ENCODE data around the gene ZNF747.

ZNF747 gene

DNA sequence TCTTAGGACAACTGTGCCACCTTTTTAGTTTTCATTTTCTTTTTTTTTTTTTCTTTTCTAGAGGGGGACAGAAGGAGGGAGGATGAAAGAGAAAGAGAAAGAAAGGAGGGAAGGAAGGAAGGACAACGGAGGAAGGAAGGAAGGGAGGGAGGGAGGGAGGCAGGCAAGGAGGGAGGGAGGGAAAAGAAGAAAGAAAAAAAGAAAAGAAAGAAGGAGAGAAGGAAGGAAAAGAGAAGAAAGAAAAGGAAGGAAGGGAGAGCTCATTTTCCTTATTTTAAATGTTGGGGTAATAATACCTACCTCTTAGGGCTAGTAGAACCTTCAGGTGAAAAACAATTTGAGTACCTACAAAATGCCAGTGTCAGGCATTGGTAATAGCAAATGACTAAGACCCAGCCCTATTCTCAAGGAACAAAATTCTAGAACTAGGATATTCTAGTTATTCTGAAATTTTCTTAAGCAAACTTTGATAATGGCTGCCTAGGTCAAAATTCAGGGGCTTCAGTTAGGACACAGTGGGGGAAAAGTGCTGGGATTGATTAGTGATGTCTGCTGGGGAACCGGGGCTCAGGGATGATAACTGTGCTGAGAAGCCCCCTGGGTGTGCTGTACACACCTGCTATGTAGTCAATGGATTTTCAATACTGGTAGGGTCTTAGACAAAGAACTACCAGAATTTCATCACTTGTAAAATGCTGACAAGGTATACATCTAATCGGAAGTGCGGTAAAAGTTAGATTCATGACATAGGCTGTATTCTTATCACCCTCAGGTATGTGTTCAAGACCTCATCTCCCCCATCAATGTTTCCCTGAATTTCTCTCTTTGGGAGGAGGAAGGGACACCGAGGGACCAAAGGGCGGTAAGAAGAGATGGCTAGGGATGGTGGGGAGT is 31.0 kb downstream of the ZNF747 start:
- H3K36me3 ChIP-seq (ENCODE audit: insufficient read depth, low read length) = no peaks in the 10 kb centered on the region
- H3K79me2 ChIP-seq (ENCODE audit: control insufficient read depth, insufficient read depth, low read length, unreplicated experiment) = no peaks in the 10 kb centered on the region
- no peak overlapping the region for H2AFZ ChIP-seq (ENCODE audit: low read length, unreplicated experiment)

DNA sequence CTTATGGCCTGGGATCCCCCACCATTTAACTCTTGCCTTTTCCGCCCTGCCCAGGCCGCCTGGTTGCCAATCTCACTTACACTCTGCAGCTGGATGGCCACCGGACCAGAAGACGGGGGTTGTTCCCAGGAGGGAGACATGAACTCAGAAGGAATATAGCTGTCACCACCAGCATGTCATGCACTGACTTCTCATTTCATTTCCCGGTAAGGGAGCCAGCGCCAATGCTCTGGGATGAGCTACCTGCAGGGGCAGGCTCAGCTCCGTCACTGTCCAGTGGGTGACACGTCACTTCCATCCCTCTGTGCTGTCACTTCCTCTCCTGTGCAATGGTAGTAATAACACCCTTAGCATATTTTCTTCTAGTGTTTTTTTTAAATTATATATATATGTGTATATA is 35.4 kb downstream of the ZNF747 start:
- no peaks in the 10 kb centered on the region for H3K27me3 ChIP-seq (ENCODE audit: insufficient read depth, low read length)
- H3K36me3 ChIP-seq (ENCODE audit: insufficient read depth, low read length) = no peaks in the 10 kb centered on the region
- H3K4me1 ChIP-seq (ENCODE audit: control insufficient read depth, insufficient read depth, low read length, unreplicated experiment) = no peaks in the 10 kb centered on the region
- no peak overlapping the region for H2AFZ ChIP-seq (ENCODE audit: low read length, unreplicated experiment)
- no peaks in the 10 kb centered on the region for H3K79me2 ChIP-seq (ENCODE audit: control insufficient read depth, insufficient read depth, low read length, unreplicated experiment)
- H3K4me3 ChIP-seq (ENCODE audit: low read depth, low read length) = no peak overlapping the region
- H3K27ac ChIP-seq (ENCODE audit: low read depth, low read length) = no peak overlapping the region

More for the DNA sequence above, 31.0 kb downstream of the ZNF747 start:
- Histone ChIP-seq H3K4me1 (ENCODE audit: control insufficient read depth, insufficient read depth, low read length, unreplicated experiment) (no peaks in the 10 kb centered on the region), H3K4me3 (ENCODE audit: low read depth, low read length) (no peak overlapping the region), H3K27me3 (ENCODE audit: insufficient read depth, low read length) (no peaks in the 10 kb centered on the region), H3K27ac (ENCODE audit: low read depth, low read length) (no peak overlapping the region)

DNA sequence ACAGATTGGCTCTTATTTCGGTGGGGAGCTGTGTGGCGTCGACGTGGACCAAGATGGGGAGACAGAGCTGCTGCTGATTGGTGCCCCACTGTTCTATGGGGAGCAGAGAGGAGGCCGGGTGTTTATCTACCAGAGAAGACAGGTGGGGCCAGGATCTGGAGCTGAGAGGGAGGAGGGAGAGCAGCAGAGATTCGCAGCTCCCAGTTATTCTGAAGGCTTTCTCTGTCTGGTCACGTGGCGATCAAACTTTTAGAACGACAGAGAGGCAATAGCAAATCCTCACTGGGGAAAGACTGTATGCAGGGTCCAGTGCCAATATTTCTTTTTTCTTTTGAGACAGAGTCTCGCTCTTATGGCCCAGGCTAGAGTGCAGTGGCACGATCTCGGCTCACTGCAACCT is 39.9 kb downstream of the ZNF747 start:
- no peak overlapping the region for H2AFZ ChIP-seq (ENCODE audit: low read length, unreplicated experiment)
- no peaks in the 10 kb centered on the region for H3K36me3 ChIP-seq (ENCODE audit: insufficient read depth, low read length)

DNA sequence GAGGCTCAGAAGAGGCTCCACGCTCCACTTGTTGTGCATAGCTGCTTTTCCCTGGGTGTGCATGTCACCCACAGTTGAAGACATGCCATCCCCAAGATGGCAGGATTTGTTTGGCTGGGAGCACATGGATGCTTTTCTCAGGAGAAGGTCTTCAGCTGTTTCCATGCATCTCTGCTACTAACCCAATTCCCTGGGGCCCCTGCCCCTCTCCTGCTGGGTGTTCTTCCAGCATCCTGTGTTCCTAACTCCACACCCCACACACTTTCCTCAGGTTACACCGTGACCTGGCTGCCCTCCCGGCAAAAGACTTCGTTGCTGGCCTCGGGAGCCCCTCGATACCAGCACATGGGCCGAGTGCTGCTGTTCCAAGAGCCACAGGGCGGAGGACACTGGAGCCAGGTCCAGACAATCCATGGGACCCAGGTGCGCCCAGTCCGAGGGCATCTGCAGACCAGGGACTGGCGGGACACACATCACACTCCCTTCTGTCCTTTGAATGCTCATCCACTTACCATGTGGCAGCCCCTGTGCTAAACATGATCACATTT is 40.6 kb downstream of the ZNF747 start:
- no peak overlapping the region for H3K27ac ChIP-seq (ENCODE audit: low read depth, low read length)
- no peak overlapping the region for H3K4me3 ChIP-seq (ENCODE audit: low read depth, low read length)
- H3K79me2 ChIP-seq (ENCODE audit: control insufficient read depth, insufficient read depth, low read length, unreplicated experiment) = no peaks in the 10 kb centered on the region
- no peaks in the 10 kb centered on the region for H3K27me3 ChIP-seq (ENCODE audit: insufficient read depth, low read length)
- no peak overlapping the region for H2AFZ ChIP-seq (ENCODE audit: low read length, unreplicated experiment)
- H3K4me1 ChIP-seq (ENCODE audit: control insufficient read depth, insufficient read depth, low read length, unreplicated experiment) = peaks cover 5% of the 10 kb centered on the region
- no peaks in the 10 kb centered on the region for H3K36me3 ChIP-seq (ENCODE audit: insufficient read depth, low read length)

More for the DNA sequence above, 39.9 kb downstream of the ZNF747 start:
- H3K4me1 ChIP-seq (ENCODE audit: control insufficient read depth, insufficient read depth, low read length, unreplicated experiment) = peaks cover 5% of the 10 kb centered on the region
- H3K79me2 ChIP-seq (ENCODE audit: control insufficient read depth, insufficient read depth, low read length, unreplicated experiment) = no peaks in the 10 kb centered on the region
- H3K27ac ChIP-seq (ENCODE audit: low read depth, low read length) = no peak overlapping the region
- H3K27me3 ChIP-seq (ENCODE audit: insufficient read depth, low read length) = no peaks in the 10 kb centered on the region
- H3K4me3 ChIP-seq (ENCODE audit: low read depth, low read length) = no peak overlapping the region

- no peak overlapping the region for H3K27ac ChIP-seq (ENCODE audit: low read depth, low read length)
- H3K36me3 ChIP-seq (ENCODE audit: insufficient read depth, low read length) = no peaks in the 10 kb centered on the region
- no peaks in the 10 kb centered on the region for H3K27me3 ChIP-seq (ENCODE audit: insufficient read depth, low read length)
- H2AFZ ChIP-seq (ENCODE audit: low read length, unreplicated experiment) = peak overlapping the region; percentile 15
- H3K4me1 ChIP-seq (ENCODE audit: control insufficient read depth, insufficient read depth, low read length, unreplicated experiment) = peaks cover 5% of the 10 kb centered on the region
- H3K79me2 ChIP-seq (ENCODE audit: control insufficient read depth, insufficient read depth, low read length, unreplicated experiment) = no peaks in the 10 kb centered on the region
- no peak overlapping the region for H3K4me3 ChIP-seq (ENCODE audit: low read depth, low read length)
Measured at GRCh38 chr16:30491744-30492308, 42.8 kb downstream of the ZNF747 start.

DNA sequence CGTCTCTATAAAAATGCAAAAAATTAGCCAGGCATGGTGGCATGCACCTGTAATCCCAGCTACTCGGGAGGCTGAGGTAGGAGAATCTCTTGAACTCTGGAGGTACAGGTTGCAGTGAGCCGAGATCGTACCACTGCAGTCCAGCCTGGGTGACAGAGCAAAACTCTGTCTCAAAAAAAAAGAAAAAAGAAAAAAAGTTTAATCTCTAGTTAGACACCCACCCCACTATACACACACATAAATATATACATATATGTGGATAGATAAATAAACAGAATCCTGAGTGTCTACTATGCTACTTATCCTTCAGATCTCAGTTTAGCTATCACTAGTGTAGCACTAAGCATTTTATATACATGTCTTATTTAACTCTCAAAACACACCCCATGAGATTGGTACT is 43.4 kb downstream of the ZNF747 start:
- no peaks in the 10 kb centered on the region for H3K27me3 ChIP-seq (ENCODE audit: insufficient read depth, low read length)
- no peak overlapping the region for H3K27ac ChIP-seq (ENCODE audit: low read depth, low read length)
- H3K4me3 ChIP-seq (ENCODE audit: low read depth, low read length) = no peak overlapping the region
- peak overlapping the region; percentile 15 for H2AFZ ChIP-seq (ENCODE audit: low read length, unreplicated experiment)
- H3K79me2 ChIP-seq (ENCODE audit: control insufficient read depth, insufficient read depth, low read length, unreplicated experiment) = no peaks in the 10 kb centered on the region
- H3K4me1 ChIP-seq (ENCODE audit: control insufficient read depth, insufficient read depth, low read length, unreplicated experiment) = peaks cover 5% of the 10 kb centered on the region
- no peaks in the 10 kb centered on the region for H3K36me3 ChIP-seq (ENCODE audit: insufficient read depth, low read length)

DNA sequence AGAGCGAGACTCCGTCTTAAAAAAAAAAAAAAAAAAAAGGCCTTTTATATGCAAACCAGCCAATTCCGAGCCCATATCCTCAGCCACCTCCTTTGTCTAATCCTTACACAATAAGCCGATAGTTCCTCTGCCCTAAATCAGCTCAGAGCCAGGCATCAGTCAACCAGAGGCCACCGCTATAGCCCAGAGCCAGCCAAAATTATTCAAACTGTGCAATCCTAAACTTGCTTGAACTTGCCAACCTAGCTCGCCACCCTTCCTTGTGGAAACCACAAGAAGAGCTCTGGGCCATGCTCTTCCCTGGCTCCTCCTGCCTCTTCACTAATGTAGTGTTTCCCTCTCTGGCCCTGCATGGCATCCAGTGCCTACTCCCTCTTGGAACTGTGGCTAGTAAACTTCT is 44.4 kb downstream of the ZNF747 start:
- peaks cover 5% of the 10 kb centered on the region for H3K4me1 ChIP-seq (ENCODE audit: control insufficient read depth, insufficient read depth, low read length, unreplicated experiment)
- no peaks in the 10 kb centered on the region for H3K36me3 ChIP-seq (ENCODE audit: insufficient read depth, low read length)
- no peaks in the 10 kb centered on the region for H3K79me2 ChIP-seq (ENCODE audit: control insufficient read depth, insufficient read depth, low read length, unreplicated experiment)
- H3K27me3 ChIP-seq (ENCODE audit: insufficient read depth, low read length) = no peaks in the 10 kb centered on the region
- no peak overlapping the region for H2AFZ ChIP-seq (ENCODE audit: low read length, unreplicated experiment)
- H3K4me3 ChIP-seq (ENCODE audit: low read depth, low read length) = no peak overlapping the region
- H3K27ac ChIP-seq (ENCODE audit: low read depth, low read length) = no peak overlapping the region

GRCh38 chr16:30488764-30489605 is 45.7 kb downstream of the ZNF747 start:
- H2AFZ ChIP-seq (ENCODE audit: low read length, unreplicated experiment) = no peak overlapping the region
- H3K36me3 ChIP-seq (ENCODE audit: insufficient read depth, low read length) = no peaks in the 10 kb centered on the region
- no peaks in the 10 kb centered on the region for H3K79me2 ChIP-seq (ENCODE audit: control insufficient read depth, insufficient read depth, low read length, unreplicated experiment)
- H3K4me3 ChIP-seq (ENCODE audit: low read depth, low read length) = no peak overlapping the region
- no peak overlapping the region for H3K27ac ChIP-seq (ENCODE audit: low read depth, low read length)
- H3K27me3 ChIP-seq (ENCODE audit: insufficient read depth, low read length) = no peaks in the 10 kb centered on the region
- H3K4me1 ChIP-seq (ENCODE audit: control insufficient read depth, insufficient read depth, low read length, unreplicated experiment) = peaks cover 5% of the 10 kb centered on the region

DNA sequence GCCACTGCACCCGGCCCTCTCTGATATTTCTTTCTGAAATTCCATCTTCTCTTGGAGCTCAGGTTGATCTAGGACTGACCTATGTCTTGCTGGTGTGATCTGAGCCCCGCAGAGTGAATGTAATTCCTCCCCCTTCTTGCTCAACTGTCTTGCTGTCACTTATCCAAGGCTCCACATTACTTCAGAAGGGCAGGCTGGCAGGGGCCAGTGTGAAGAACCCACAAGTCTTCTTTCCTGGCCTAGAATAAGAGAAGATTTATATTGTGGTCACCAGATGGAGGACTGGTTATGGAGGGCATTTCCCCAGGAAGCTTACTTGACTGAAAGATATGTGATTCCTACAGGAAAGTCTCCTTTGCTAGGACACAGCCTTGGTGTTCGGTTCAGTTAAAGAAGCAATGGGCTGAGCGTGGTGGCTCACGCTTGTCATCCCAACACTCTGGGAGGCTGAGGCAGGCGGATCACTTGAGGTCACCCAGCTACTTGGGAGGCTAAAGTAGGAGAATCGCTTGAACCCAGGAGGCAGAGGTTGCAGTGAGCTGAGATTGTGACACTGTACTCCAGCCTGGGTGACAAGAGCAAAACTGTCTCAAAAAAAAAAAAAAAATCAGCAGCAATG is 48.7 kb downstream of the ZNF747 start:
- Histone ChIP-seq H3K79me2 (ENCODE audit: control insufficient read depth, insufficient read depth, low read length, unreplicated experiment) (no peaks in the 10 kb centered on the region), H3K27me3 (ENCODE audit: insufficient read depth, low read length) (no peaks in the 10 kb centered on the region), H3K27ac (ENCODE audit: low read depth, low read length) (no peak overlapping the region), H2AFZ (ENCODE audit: low read length, unreplicated experiment) (no peak overlapping the region), H3K4me1 (ENCODE audit: control insufficient read depth, insufficient read depth, low read length, unreplicated experiment) (no peaks in the 10 kb centered on the region), H3K36me3 (ENCODE audit: insufficient read depth, low read length) (no peaks in the 10 kb centered on the region), H3K4me3 (ENCODE audit: low read depth, low read length) (no peak overlapping the region)

GRCh38 chr16:30484887-30485286 is 49.8 kb downstream of the ZNF747 start:
- no peaks in the 10 kb centered on the region for H3K4me1 ChIP-seq (ENCODE audit: control insufficient read depth, insufficient read depth, low read length, unreplicated experiment)
- H3K79me2 ChIP-seq (ENCODE audit: control insufficient read depth, insufficient read depth, low read length, unreplicated experiment) = no peaks in the 10 kb centered on the region
- H3K4me3 ChIP-seq (ENCODE audit: low read depth, low read length) = no peak overlapping the region
- H2AFZ ChIP-seq (ENCODE audit: low read length, unreplicated experiment) = no peak overlapping the region
- H3K27ac ChIP-seq (ENCODE audit: low read depth, low read length) = no peak overlapping the region
- H3K36me3 ChIP-seq (ENCODE audit: insufficient read depth, low read length) = no peaks in the 10 kb centered on the region
- peaks cover 8% of the 10 kb centered on the region for H3K27me3 ChIP-seq (ENCODE audit: insufficient read depth, low read length)
